GM12878 (cell line): Measurements from ENCODE around the gene DUOXA2. TPM values are rescaled to one million over a fixed set of nuclear protein-coding genes. Genes with fewer than 3 reads are reported as not detected.

Source experiments
- ATAC-seq: fragments of 200-7000 bp; cut with Tn5 transposase; 3 replicates; pipeline ENCODE4 v1.9.1; 2020; ENCODE audit warnings: mild to moderate bottlenecking, moderate library complexity
- BruUV-seq: library from RNA; stranded (reverse); fragments of 400-500 nt; replicated peaks from 2 replicates; lab custom pipeline; 2021; lab: Mats Ljungman, UMichigan
- CTCF ChIA-PET: fragments of 300-600 bp; sonication (Branson Sonifier 250); formaldehyde crosslinking; extraction: SDS; loops from one replicate; lab custom pipeline; 2021; ENCODE audit warnings: inconsistent platforms; lab: Yijun Ruan, JAX
- POLR2A ChIA-PET: fragments of 350-600 bp; formaldehyde crosslinking; extraction: SDS; loops from one replicate; lab custom pipeline; 2021; ENCODE audit warnings: inconsistent platforms; lab: Charles Lee
- RAD21 ChIA-PET: fragments of 300-600 bp; sonication (Branson Sonifier 250); formaldehyde crosslinking; loops from one replicate; lab custom pipeline; 2023; ENCODE audit warnings: antibody characterized with exemption; ENCODE audit not compliant: unreplicated experiment; lab: Charles Lee
- SMC1A ChIA-PET: fragments of 300-600 bp; sonication (Branson Sonifier 250); formaldehyde crosslinking; loops from one replicate; lab custom pipeline; 2023; ENCODE audit not compliant: unreplicated experiment, uncharacterized antibody; lab: Charles Lee
- DNase-seq: peaks from one replicate; pipeline ENCODE4 v3.0.0-alpha.2; 2011; ENCODE audit warnings: low read depth, low spot score
- FAIRE-seq: peaks from 3 replicates; lab custom pipeline; 2011; peaks lifted over from hg19 to GRCh38; lab: Jason Lieb, UNC
- H2AFZ ChIP-seq: 2 replicates; pipeline ENCODE4 v1.6.0; 2011; ENCODE audit warnings: low read depth, low read length, control low read depth; ENCODE audit not compliant: control insufficient read depth
- H3K27ac ChIP-seq: 2 replicates; pipeline ENCODE4 v1.5.1; 2011; ENCODE audit warnings: control low read depth; ENCODE audit not compliant: control insufficient read depth, insufficient read depth
- H3K27me3 ChIP-seq, 2 experiments: replicated peaks in 1 of 2; 2 replicates each; pipeline versions ENCODE4 v1.6.0 to v1.6.1; 2011; ENCODE audit warnings: low read length in 1 of 2; ENCODE audit not compliant: control insufficient read depth in 2 of 2, insufficient read depth in 2 of 2
- H3K36me3 ChIP-seq, 2 experiments: 2 replicates each; pipeline ENCODE4 v1.5.1; 2011; ENCODE audit warnings: low read length in 1 of 2; ENCODE audit not compliant: control insufficient read depth in 2 of 2, insufficient read depth in 2 of 2
- H3K4me1 ChIP-seq: 2 replicates; pipeline ENCODE4 v1.6.1; 2011; ENCODE audit warnings: mild to moderate bottlenecking, low read length, moderate library complexity, mixed read lengths; ENCODE audit not compliant: control insufficient read depth, insufficient read depth
- H3K4me2 ChIP-seq: 2 replicates; pipeline ENCODE4 v1.6.0; 2011; ENCODE audit warnings: control low read depth; ENCODE audit not compliant: control insufficient read depth, insufficient read depth
- H3K4me3 ChIP-seq: fragments of 200-600 bp; sonication (generic); 2 replicates; pipeline ENCODE4 v1.5.1; 2016
- H3K79me2 ChIP-seq: 2 replicates; pipeline ENCODE4 v1.6.0; 2011; ENCODE audit warnings: low read length; ENCODE audit not compliant: control insufficient read depth, insufficient read depth
- H3K9ac ChIP-seq: 2 replicates; pipeline ENCODE4 v1.8.0; 2011; ENCODE audit warnings: low read length, control low read depth, mixed read lengths; ENCODE audit not compliant: control insufficient read depth, insufficient read depth
- H3K9me3 ChIP-seq: replicated peaks from 3 replicates; pipeline ENCODE4 v1.5.1; 2011; ENCODE audit warnings: mild to moderate bottlenecking, low read length; ENCODE audit not compliant: control insufficient read depth, insufficient read depth
- H4K20me1 ChIP-seq: 2 replicates; pipeline ENCODE4 v1.6.0; 2011; ENCODE audit not compliant: control insufficient read depth, insufficient read depth
- BHLHE40 ChIP-seq, 2 experiments: fragments of 450-650 bp in 1 of 2; IDR thresholded peaks; 2 replicates each; pipeline ENCODE4 v1.6.1; 2011 to 2017; ENCODE audit warnings: low read depth in 2 of 2, borderline replicate concordance in 1 of 2, improper control_type of control experiment in 1 of 2, low read length in 1 of 2, mild to moderate bottlenecking in 1 of 2
- ESRRA ChIP-seq: IDR thresholded peaks from 2 replicates; pipeline ENCODE4 v1.6.1; 2012; ENCODE audit warnings: mild to moderate bottlenecking, low read length, improper control_type of control experiment
- ETV6 ChIP-seq, 2 experiments: fragments of 450-650 bp in 1 of 2; IDR thresholded peaks in 1 of 2; conservative IDR thresholded peaks in 1 of 2; 2 replicates each; pipeline ENCODE4 v1.6.1; 2014; ENCODE audit warnings: antibody characterized with exemption in 1 of 2, borderline replicate concordance in 1 of 2, low read depth in 1 of 2, mild to moderate bottlenecking in 1 of 2, moderate library complexity in 1 of 2
- GABPA ChIP-seq: IDR thresholded peaks from 2 replicates; pipeline ENCODE4 v1.6.1; 2014; ENCODE audit warnings: antibody characterized with exemption, low read depth, mild to moderate bottlenecking, inconsistent platforms
- HDAC2 ChIP-seq: fragments of 200-600 bp; sonication (generic); IDR thresholded peaks from 2 replicates; pipeline ENCODE4 v1.6.1; 2017
- IKZF2 ChIP-seq, 2 experiments: fragments of 450-650 bp; IDR thresholded peaks; 2 replicates each; pipeline ENCODE4 v1.6.1; 2017; ENCODE audit warnings: mild to moderate bottlenecking in 2 of 2, moderate library complexity in 2 of 2
- MXI1 ChIP-seq: fragments of 150-350 bp; IDR thresholded peaks from 2 replicates; pipeline ENCODE4 v1.6.1; 2011; ENCODE audit warnings: low read depth, mild to moderate bottlenecking, inconsistent platforms, low read length, improper control_type of control experiment
- MYB ChIP-seq: fragments of 150-350 bp; IDR thresholded peaks from 2 replicates; pipeline ENCODE4 v1.6.1; 2014; ENCODE audit warnings: mild to moderate bottlenecking, low read depth, low read length, borderline replicate concordance
- ZBED1 ChIP-seq: IDR thresholded peaks from 2 replicates; pipeline ENCODE4 v1.6.1; 2016; ENCODE audit warnings: borderline replicate concordance
- WGBS: methylation state at CpG from one replicate; pipeline ENCODE4 v1.1.6; 2016; ENCODE audit warnings: low lambda C conversion rate; ENCODE audit not compliant: insufficient replicate concordance, insufficient coverage; ENCODE audit errors: missing lambda C conversion rate; 5-methylcytosine and 5-hydroxymethylcytosine counted together
- in situ Hi-C: fragments of 300-500 bp; cut with MboI; formaldehyde crosslinking; loops from 9 replicates; pipeline ENCODE4 v1.14.3; 2018; ENCODE audit warnings: mixed read lengths
- intact Hi-C: fragments of 100-400 bp; cut with micrococcal nuclease; formaldehyde crosslinking; loops from one replicate; pipeline ENCODE4 v1.14.2; 2022; ENCODE audit not compliant: unreplicated experiment
- polyA plus RNA-seq, 11 experiments: library from polyadenylated mRNA; depleted of rRNA in 4 of 11; unstranded in 6 of 11; stranded (reverse) in 5 of 11; fragments of >200 nt; fragmentation: Nextera tagmentation in 4 of 11; fragmentation: Illumina TruSeq in 1 of 11; extraction: Ambion mirVana in 4 of 11; extraction: Trizol in 1 of 11; gene quantifications; 1 replicate in 1 of 11; 2 replicates in 10 of 11; pipeline versions ENCODE4 v1.2.1 to v1.2.3, GENCODE V29; 2011 to 2016; ENCODE audit warnings: inconsistent platforms in 2 of 11, missing spikeins in 2 of 11, low read depth in 1 of 11
- total RNA-seq, 4 experiments: library from RNA; depleted of rRNA in 3 of 4; stranded (reverse); fragments of >200 nt in 3 of 4; fragmentation: Illumina TruSeq in 1 of 4; extraction: Trizol in 1 of 4; gene quantifications; 2 replicates each; pipeline versions ENCODE4 v1.2.1 to v1.2.3, GENCODE V29; 2013 to 2021
- TF ChIP-seq, protein P1 (sequence below): IDR thresholded peaks from 2 replicates; pipeline ENCODE4 v1.6.1; 2011; ENCODE audit warnings: mild to moderate bottlenecking, low read depth, low read length, moderate library complexity; ENCODE audit not compliant: insufficient replicate concordance
- TF ChIP-seq, protein P2 (sequence below): fragments of 450-650 bp; IDR thresholded peaks from 2 replicates; pipeline ENCODE4 v1.6.1; 2017; ENCODE audit warnings: antibody characterized with exemption, mild to moderate bottlenecking, moderate library complexity
- TF ChIP-seq, protein P3 (sequence below): IDR thresholded peaks from 2 replicates; pipeline ENCODE4 v1.6.1; 2012; ENCODE audit warnings: low read length, inconsistent platforms
- TF ChIP-seq, protein P4 (sequence below): fragments of 450-650 bp; IDR thresholded peaks from 2 replicates; pipeline ENCODE4 v1.6.1; 2016; ENCODE audit warnings: mild to moderate bottlenecking
- TF ChIP-seq, protein P5 (sequence below): IDR thresholded peaks from 2 replicates; pipeline ENCODE4 v1.6.1; 2012; ENCODE audit warnings: low read depth, low read length, improper control_type of control experiment

DUOXA2 gene
- total and polyA plus RNA-seq, 10 of the 15 experiments (the other 5 are each of a cell fraction or from before 2014, with no cell fraction given), result not detected

DNA sequence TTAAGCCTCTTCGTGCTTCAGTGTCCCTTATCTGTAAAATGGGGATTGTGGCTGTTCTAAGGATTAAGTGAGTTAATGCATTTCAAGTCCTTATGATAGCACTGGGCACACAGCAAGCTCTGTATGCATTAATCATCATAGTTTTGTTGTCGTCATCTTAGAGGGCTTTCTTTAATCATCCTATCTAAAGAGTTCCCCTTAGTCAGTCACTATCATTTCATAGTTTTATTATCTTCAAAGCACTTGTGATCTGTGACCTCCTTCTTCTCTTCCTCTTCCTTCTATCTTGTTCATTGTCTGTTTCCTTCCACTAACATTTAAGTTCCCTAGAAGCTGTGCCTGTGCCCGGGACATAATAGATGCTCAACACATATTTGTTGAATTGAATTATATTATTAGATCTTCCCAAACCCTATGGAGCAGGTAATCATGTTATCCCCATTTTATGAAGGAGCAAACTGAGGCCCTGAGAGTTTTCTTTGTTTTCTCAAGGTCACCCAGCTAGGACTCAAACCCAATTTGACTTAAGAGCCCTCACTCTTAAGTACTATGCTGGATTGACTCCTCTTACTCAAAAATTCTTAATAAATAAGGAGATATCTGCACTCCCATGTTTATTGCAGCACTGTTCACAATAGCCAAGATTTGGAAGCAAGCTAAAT lies 24.3 kb upstream of the DUOXA2 start:
- CTCF ChIA-PET, result no interaction called here
- H3K9ac ChIP-seq, result no peak overlapping the region
- in situ Hi-C loops (no loop called here), intact Hi-C loops (no loop called here)
- FAIRE-seq (no peak), ATAC-seq (no peak), DNase-seq (no peak)
- H3K36me3 ChIP-seq, result no peaks in the 10 kb centered on the region
- no peaks in the 10 kb centered on the region for H3K9me3 ChIP-seq
- H3K27me3 ChIP-seq, result 0 out of 4 replicates have a peak, but pooled peaks cover 0 to 2% of the 10 kb centered on the region in 2 experiments
- SMC1A ChIA-PET, result no interaction called here
- no peaks in the 10 kb centered on the region for H3K79me2 ChIP-seq
- POLR2A ChIA-PET, result no interaction called here
- no peak overlapping the region for H3K27ac ChIP-seq
- BruUV-seq, result no TSS peak
- no peak overlapping the region for H3K4me3 ChIP-seq
- RAD21 ChIA-PET, result no interaction called here
- no peak overlapping the region for H2AFZ ChIP-seq
- H4K20me1 ChIP-seq, result no peaks in the 10 kb centered on the region
- 24% methylated on average over 3 of the region's 3 CpGs for WGBS
- no peaks in the 10 kb centered on the region for H3K4me1 ChIP-seq
- H3K4me2 ChIP-seq, result no peak overlapping the region
- TF ChIP-seq ESRRA (no peak), IKZF2 (IDR thresholded peaks at IDR 0.05) (no peak), BHLHE40 (IDR thresholded peaks at IDR 0.05; ENCODE audit: borderline replicate concordance in 1 of 2, low read depth in 2 of 2, low read length in 1 of 2) (no peak), MYB (no peak), MXI1 (no peak), GABPA (no peak), HDAC2 (no peak), ZBED1 (no peak), ETV6 (conservative IDR thresholded peaks at IDR 0.05 in 1 of 2, IDR thresholded peaks at IDR 0.05 in 1 of 2; ENCODE audit: borderline replicate concordance in 1 of 2, low read depth in 1 of 2) (no peak)
- TF ChIP-seq, protein P1, sequence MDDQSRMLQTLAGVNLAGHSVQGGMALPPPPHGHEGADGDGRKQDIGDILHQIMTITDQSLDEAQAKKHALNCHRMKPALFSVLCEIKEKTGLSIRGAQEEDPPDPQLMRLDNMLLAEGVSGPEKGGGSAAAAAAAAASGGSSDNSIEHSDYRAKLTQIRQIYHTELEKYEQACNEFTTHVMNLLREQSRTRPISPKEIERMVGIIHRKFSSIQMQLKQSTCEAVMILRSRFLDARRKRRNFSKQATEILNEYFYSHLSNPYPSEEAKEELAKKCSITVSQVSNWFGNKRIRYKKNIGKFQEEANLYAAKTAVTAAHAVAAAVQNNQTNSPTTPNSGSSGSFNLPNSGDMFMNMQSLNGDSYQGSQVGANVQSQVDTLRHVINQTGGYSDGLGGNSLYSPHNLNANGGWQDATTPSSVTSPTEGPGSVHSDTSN, result no peak
- TF ChIP-seq, protein P2, sequence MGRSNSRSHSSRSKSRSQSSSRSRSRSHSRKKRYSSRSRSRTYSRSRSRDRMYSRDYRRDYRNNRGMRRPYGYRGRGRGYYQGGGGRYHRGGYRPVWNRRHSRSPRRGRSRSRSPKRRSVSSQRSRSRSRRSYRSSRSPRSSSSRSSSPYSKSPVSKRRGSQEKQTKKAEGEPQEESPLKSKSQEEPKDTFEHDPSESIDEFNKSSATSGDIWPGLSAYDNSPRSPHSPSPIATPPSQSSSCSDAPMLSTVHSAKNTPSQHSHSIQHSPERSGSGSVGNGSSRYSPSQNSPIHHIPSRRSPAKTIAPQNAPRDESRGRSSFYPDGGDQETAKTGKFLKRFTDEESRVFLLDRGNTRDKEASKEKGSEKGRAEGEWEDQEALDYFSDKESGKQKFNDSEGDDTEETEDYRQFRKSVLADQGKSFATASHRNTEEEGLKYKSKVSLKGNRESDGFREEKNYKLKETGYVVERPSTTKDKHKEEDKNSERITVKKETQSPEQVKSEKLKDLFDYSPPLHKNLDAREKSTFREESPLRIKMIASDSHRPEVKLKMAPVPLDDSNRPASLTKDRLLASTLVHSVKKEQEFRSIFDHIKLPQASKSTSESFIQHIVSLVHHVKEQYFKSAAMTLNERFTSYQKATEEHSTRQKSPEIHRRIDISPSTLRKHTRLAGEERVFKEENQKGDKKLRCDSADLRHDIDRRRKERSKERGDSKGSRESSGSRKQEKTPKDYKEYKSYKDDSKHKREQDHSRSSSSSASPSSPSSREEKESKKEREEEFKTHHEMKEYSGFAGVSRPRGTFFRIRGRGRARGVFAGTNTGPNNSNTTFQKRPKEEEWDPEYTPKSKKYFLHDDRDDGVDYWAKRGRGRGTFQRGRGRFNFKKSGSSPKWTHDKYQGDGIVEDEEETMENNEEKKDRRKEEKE, result no peak
- TF ChIP-seq, protein P3, sequence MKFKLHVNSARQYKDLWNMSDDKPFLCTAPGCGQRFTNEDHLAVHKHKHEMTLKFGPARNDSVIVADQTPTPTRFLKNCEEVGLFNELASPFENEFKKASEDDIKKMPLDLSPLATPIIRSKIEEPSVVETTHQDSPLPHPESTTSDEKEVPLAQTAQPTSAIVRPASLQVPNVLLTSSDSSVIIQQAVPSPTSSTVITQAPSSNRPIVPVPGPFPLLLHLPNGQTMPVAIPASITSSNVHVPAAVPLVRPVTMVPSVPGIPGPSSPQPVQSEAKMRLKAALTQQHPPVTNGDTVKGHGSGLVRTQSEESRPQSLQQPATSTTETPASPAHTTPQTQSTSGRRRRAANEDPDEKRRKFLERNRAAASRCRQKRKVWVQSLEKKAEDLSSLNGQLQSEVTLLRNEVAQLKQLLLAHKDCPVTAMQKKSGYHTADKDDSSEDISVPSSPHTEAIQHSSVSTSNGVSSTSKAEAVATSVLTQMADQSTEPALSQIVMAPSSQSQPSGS, result no peak
- TF ChIP-seq, protein P4, sequence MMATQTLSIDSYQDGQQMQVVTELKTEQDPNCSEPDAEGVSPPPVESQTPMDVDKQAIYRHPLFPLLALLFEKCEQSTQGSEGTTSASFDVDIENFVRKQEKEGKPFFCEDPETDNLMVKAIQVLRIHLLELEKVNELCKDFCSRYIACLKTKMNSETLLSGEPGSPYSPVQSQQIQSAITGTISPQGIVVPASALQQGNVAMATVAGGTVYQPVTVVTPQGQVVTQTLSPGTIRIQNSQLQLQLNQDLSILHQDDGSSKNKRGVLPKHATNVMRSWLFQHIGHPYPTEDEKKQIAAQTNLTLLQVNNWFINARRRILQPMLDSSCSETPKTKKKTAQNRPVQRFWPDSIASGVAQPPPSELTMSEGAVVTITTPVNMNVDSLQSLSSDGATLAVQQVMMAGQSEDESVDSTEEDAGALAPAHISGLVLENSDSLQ, result no peak
- TF ChIP-seq, protein P5, sequence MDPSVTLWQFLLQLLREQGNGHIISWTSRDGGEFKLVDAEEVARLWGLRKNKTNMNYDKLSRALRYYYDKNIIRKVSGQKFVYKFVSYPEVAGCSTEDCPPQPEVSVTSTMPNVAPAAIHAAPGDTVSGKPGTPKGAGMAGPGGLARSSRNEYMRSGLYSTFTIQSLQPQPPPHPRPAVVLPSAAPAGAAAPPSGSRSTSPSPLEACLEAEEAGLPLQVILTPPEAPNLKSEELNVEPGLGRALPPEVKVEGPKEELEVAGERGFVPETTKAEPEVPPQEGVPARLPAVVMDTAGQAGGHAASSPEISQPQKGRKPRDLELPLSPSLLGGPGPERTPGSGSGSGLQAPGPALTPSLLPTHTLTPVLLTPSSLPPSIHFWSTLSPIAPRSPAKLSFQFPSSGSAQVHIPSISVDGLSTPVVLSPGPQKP, result no peak
